Spleen (tissue), 11 donors: ENCODE data around the gene NACC1. TPM values are rescaled to one million over a fixed set of nuclear protein-coding genes. Genes with fewer than 3 reads are reported as not detected.
A peak's percentile ranks its signal among the peaks of the same experiment; 100 is the strongest.
"Not testable (repeated sequence)": the region's sequence is repeated elsewhere in the genome, so short reads cannot be mapped to it uniquely, and the experiment has no call there.

ENCODE experiments used
- DNase-seq: peaks from one replicate; pipeline ENCODE4 v3.0.0-alpha.2; 2020
- H3K27ac ChIP-seq, 8 donors: fragments of 200-600 bp; sonication (generic) in 7 of 8; 1 replicate in 4 of 8; 2 replicates in 4 of 8; pipeline versions ENCODE4 v1.5.0 to v1.8.0; 2016 to 2021; ENCODE audit warnings: inconsistent platforms in 4 of 8, mild to moderate bottlenecking in 4 of 8, moderate library complexity in 1 of 8
- H3K27me3 ChIP-seq, 7 donors: fragments of 200-600 bp; sonication (generic) in 6 of 7; replicated peaks in 1 of 7; 1 replicate in 4 of 7; 2 replicates in 3 of 7; pipeline versions ENCODE4 v1.5.0 to v1.8.0; 2016 to 2021; ENCODE audit warnings: inconsistent platforms in 3 of 7, mild to moderate bottlenecking in 1 of 7
- H3K36me3 ChIP-seq, 6 donors: fragments of 200-600 bp; sonication (generic) in 5 of 6; 1 replicate in 4 of 6; 2 replicates in 2 of 6; pipeline versions ENCODE4 v1.5.0 to v1.8.0; 2016 to 2021; ENCODE audit warnings: inconsistent platforms in 2 of 6
- H3K4me1 ChIP-seq, 6 donors: fragments of 200-600 bp; sonication (generic) in 5 of 6; 1 replicate in 3 of 6; 2 replicates in 3 of 6; pipeline versions ENCODE4 v1.5.0 to v1.8.0; 2016 to 2021; ENCODE audit warnings: inconsistent platforms in 3 of 6
- H3K4me3 ChIP-seq, 8 donors: fragments of 200-600 bp; sonication (generic) in 7 of 8; 1 replicate in 4 of 8; 2 replicates in 4 of 8; pipeline versions ENCODE4 v1.5.0 to v1.8.0; 2016 to 2021; ENCODE audit warnings: inconsistent platforms in 4 of 8, mild to moderate bottlenecking in 4 of 8, moderate library complexity in 2 of 8
- H3K9me3 ChIP-seq, 8 donors: fragments of 200-600 bp; sonication (generic) in 7 of 8; 1 replicate in 4 of 8; 2 replicates in 4 of 8; pipeline versions ENCODE4 v1.5.0 to v1.8.0; 2016 to 2021; ENCODE audit warnings: inconsistent platforms in 4 of 8
- CTCF ChIP-seq, 11 experiments: fragments of 200-600 bp in 7 of 11; fragments of 450-650 bp in 4 of 11; sonication (generic) in 4 of 11; IDR thresholded peaks in 8 of 11; conservative IDR thresholded peaks in 3 of 11; 1 replicate in 7 of 11; 2 replicates in 4 of 11; pipeline versions ENCODE4 v1.4.0 to v1.8.0; 2016 to 2021; ENCODE audit warnings: antibody characterized with exemption in 11 of 11, inconsistent platforms in 4 of 11, mild to moderate bottlenecking in 1 of 11
- POLR2A ChIP-seq, 3 donors: fragments of 450-650 bp; IDR thresholded peaks; one replicate each; pipeline ENCODE4 v1.5.1; 2017; ENCODE audit warnings: antibody characterized with exemption in 3 of 3, mild to moderate bottlenecking in 1 of 3
- POLR2AphosphoS5 ChIP-seq, 3 donors: sonication (generic); formaldehyde crosslinking; IDR thresholded peaks; one replicate each; pipeline ENCODE4 v1.5.1; 2017; ENCODE audit warnings: antibody characterized with exemption in 3 of 3
- WGBS, 5 donors: extraction: QIAGEN DNeasy Blood & Tissue Kit in 3 of 5; methylation state at CpG; one replicate each; pipeline versions ENCODE4 v1.1.5 to v1.1.7; 2013 to 2018; 5-methylcytosine and 5-hydroxymethylcytosine counted together
- intact Hi-C: fragments of 100-400 bp; cut with DNase I; formaldehyde crosslinking; loops from one replicate; pipeline ENCODE4 v1.15.0; 2023; ENCODE audit warnings: low total_unique reads
- polyA plus RNA-seq, 3 donors: library from polyadenylated mRNA; stranded (reverse); fragments of 200-250 nt; gene quantifications; one replicate each; pipeline ENCODE4 v1.2.1, GENCODE V29; 2013
- total RNA-seq, 7 donors: library from RNA; depleted of rRNA in 3 of 7; stranded (reverse); fragments of >200 nt in 3 of 7; fragmentation: NEBNext Ultra II Directional in 4 of 7; extraction: Animal tissue kit (Norgen Biotek cat#: 25700) in 4 of 7; gene quantifications; one replicate each; pipeline versions ENCODE4 v1.1.0 to v1.2.1, GENCODE V29; 2016 to 2021
- donor health status: healthy with polysubstance abuse.
- donor health status: DM: no; HTN: no; CAD: no; lungs with moderate emphysema.
- donor health status: DM: no; HTN: no; CAD: no.
- donor health status: Bipolar disorder and iron deficiency.
- donor health status: healthy.
- donor health status: DM: no; HTN: no; CAD: no.
- donor health status: DM: yes; HTN: yes; CAD: no.

NACC1 gene
- total and polyA plus RNA-seq, 10 donors, result 5.5 to 47.0 (median 34.3) TPM

DNA sequence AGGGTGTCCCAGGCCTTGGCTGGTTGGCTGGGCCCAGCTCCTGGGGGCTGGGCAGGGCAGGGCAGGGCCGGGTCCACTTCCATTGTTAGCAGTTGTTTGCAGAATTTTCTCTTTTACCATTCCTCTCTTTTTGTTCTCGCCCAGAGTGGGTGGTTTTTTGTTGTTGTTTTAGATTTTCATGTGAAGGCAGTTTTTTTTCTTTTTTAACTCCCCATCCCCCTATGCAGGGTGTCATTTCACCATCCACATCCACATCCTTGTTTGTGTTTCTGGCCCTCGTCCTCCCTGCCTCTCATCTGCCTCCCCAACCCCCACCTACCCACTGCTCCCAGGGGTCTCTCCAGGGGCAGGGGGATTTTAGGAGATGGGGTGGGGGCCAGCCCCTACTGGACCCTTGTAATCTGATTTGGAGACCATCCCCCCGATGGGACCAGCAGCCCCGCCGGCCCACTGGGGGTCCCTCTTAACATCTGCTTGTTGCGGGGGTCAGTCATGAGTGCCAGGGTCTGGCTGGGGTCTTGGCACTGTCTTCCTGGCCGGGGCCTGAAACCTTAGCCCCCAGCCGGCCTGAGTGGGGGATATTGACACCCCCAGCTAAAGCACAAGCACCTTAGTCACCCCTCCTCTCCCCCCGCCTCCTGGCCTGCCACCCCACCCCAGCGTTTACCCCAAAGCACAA lies 21.7 kb downstream of the NACC1 start:
- Histone ChIP-seq H3K27me3 (no peaks in the 10 kb centered on the region), H3K36me3 (peaks cover 0 to 94% (median 60%) of the 10 kb centered on the region in 6 donors), H3K4me3 (no peak overlapping the region), H3K27ac (peak overlapping the region in 2 of 8 donors; percentile 15 to 53), H3K9me3 (no peaks in the 10 kb centered on the region), H3K4me1 (peaks cover 0 to 27% (median 4%) of the 10 kb centered on the region in 6 donors)
- 76 to 91% (median 85%) methylated on average over 6 to 11 of the region's 11 CpGs for WGBS, 5 donors
- no peak for TF ChIP-seq POLR2A (IDR thresholded peaks at IDR 0.05)
- TF ChIP-seq CTCF (IDR thresholded peaks at IDR 0.05 in 8 of 11, conservative IDR thresholded peaks at IDR 0.05 in 3 of 11), result no peak
- TF ChIP-seq POLR2AphosphoS5 (IDR thresholded peaks at IDR 0.05), result no peak
- intact Hi-C loops, result no loop called here
- no peak for DNase-seq

DNA sequence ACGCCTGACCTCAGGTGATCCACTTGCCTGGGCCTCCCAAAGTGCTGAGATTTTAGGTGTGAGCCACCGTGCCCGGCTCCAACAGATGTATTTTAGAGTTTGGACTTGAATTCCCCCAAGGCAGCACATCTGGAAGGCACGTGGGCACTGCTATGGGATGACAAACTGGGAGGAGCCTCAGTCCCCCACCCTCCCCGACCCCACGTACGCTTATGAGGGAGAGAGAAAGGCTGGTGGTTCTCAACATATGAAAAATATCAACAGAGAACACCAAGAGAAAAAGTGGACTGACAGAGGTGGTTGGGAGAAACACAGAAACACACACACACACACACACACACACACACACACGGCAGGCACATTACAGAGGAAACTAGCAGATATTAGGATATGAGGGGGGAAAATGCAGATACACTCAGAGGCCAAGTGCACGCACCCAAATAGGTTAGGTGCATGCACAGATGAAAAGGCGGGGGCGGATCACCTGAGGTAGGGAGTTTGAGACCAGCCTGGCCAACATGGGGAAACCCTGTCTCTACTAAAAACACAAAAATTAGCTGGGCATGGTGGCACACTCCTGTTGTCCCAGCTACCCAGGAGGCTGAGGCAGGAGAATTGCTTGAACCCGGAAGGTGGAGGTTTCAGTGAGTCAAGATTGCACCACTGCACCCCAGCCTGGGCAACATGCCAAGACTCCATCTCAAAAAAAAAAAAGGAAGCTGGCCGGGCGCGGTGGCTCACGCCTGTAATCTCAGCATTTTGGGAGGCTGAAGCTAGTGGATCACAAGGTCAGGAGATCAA lies 28.9 kb downstream of the NACC1 start:
- Histone ChIP-seq H3K27me3 (no peaks in the 10 kb centered on the region), H3K4me1 (peaks cover 10 to 61% (median 33%) of the 10 kb centered on the region in 6 donors), H3K9me3 (no peaks in the 10 kb centered on the region), H3K36me3 (peaks cover 0 to 42% (median 24%) of the 10 kb centered on the region in 6 donors), H3K4me3 (peak overlapping the region in 1 of 8 donors; percentile 28), H3K27ac (peak overlapping the region in 7 of 8 donors; percentile 67 to 100 (median 98))
- WGBS, 5 donors, result 61 to 79% (median 67%) methylated on average over 16 of the region's 16 CpGs
- intact Hi-C loops, result loop anchor here (5.0 kb wide), 1 partner anchor 115 kb away; no protein-coding TSS in a partner anchor
- TF ChIP-seq CTCF (IDR thresholded peaks at IDR 0.05 in 8 of 11, conservative IDR thresholded peaks at IDR 0.05 in 3 of 11) (no peak), POLR2AphosphoS5 (IDR thresholded peaks at IDR 0.05) (peak in 2 of 3 donors; percentile 31 to 82)
- DNase-seq, result peak; percentile 86

DNA sequence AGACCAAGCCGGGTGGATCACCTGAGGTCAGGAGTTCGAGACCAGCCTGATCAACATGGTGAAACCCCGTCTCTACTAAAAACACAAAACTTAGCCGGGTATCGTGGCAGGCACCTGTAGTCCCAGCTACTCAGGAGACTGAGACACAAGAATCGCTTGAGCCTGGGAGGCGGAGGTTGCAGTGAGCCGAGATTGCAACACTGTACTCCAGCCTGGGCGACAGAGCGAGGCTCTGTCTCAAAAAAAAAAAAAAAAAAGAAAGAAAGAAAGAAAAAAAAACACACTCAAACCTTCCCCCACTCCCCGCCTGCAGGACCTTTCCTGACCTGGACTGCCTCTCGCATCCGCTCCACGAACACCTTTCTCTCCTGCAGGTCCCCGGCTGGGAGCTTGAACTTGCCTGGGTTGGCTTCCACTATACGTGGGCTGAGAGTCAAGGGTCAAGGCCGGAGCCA lies 31.1 kb downstream of the NACC1 start:
- H3K27me3 ChIP-seq, H3K9me3 ChIP-seq, DNase-seq: not testable (repeated sequence)
- H3K4me1 ChIP-seq, result peaks cover 10 to 59% (median 29%) of the 10 kb centered on the region in 6 donors
- intact Hi-C loops, result loop anchor here (5.0 kb wide), 1 partner anchor 113 kb away; no protein-coding TSS in a partner anchor
- peak overlapping the region; percentile 94 to 100 (median 98) for H3K27ac ChIP-seq
- WGBS, 5 donors, result 33 to 62% (median 40%) methylated on average over 17 of the region's 17 CpGs
- H3K4me3 ChIP-seq, result peak overlapping the region; percentile 86 to 99 (median 97)
- peaks cover 0 to 26% (median 13%) of the 10 kb centered on the region in 6 donors for H3K36me3 ChIP-seq

GRCh38 chr19:13149628-13150186 lies 31.6 kb downstream of the NACC1 start:
- peak overlapping the region; percentile 94 to 100 (median 98) for H3K27ac ChIP-seq
- 0 to 3% (median 1%) methylated on average over 17 to 46 of the region's 46 CpGs for WGBS, 5 donors
- peak; percentile 94 for DNase-seq
- no peaks in the 10 kb centered on the region for H3K27me3 ChIP-seq
- intact Hi-C loops, result loop anchor here (5.0 kb wide), 2 partner anchors 47 to 113 kb away; partner anchors contain the start of gene LYL1
- peaks cover 10 to 60% (median 29%) of the 10 kb centered on the region in 6 donors for H3K4me1 ChIP-seq
- no peaks in the 10 kb centered on the region for H3K9me3 ChIP-seq
- no peak for TF ChIP-seq POLR2A (IDR thresholded peaks at IDR 0.05)
- TF ChIP-seq POLR2AphosphoS5 (IDR thresholded peaks at IDR 0.05), result no peak
- TF ChIP-seq CTCF (IDR thresholded peaks at IDR 0.05 in 8 of 11, conservative IDR thresholded peaks at IDR 0.05 in 3 of 11), result no peak
- H3K4me3 ChIP-seq, result peak overlapping the region; percentile 86 to 99 (median 97)
- H3K36me3 ChIP-seq, result peaks cover 0 to 20% (median 8%) of the 10 kb centered on the region in 6 donors
